Measurements from ENCODE around the gene ADAMTS17.

ADAMTS17 gene

DNA sequence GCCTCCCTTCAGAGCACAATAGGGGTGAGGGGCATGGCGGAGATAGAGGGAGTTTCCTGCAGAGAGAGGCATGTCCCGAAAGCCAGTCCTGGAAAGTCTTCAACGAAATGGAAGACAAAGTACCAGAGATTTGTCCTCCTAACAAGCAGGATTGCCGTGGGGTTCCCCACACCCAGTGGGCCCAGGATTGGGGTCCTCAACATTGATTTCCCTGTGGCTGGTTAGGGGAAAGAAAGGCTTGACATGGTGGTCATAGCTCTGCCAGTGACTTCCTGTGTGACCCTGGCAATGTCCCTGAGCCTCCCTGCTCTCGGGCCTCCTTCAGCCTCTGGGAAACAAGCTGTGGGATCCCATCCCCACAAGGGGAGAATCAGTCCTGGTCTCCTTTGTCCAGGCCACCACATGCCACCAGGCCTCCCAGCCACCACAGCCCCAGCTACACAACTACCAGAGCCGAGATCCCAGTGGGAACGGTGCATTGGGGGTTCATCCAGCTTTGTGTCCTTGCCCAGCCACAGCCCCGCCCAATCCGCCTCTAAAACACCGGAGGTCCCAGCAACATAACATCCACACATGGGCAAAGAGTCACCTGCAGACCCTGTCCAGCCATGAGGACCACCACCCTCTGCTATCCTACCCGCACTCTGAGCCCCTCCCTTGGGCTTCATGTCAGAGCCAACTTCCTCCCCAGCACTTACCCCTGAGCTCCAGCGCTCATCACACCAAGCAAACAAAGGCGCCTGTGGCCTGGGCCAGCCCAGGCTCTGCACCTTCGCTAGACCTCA is 63.0 kb downstream of the ADAMTS17 start:
- H3K27ac Mint-ChIP-seq, result no peak overlapping the region
- H3K4me3 Mint-ChIP-seq, result no peak overlapping the region
- no peaks in the 10 kb centered on the region for H3K36me3 Mint-ChIP-seq
- ATAC-seq (peak; percentile 8), DNase-seq (ENCODE audit: low spot score in 2 of 2) (no peak)
- peaks cover 10% of the 10 kb centered on the region for H3K9me3 Mint-ChIP-seq
- H3K4me1 Mint-ChIP-seq, result no peaks in the 10 kb centered on the region

DNA sequence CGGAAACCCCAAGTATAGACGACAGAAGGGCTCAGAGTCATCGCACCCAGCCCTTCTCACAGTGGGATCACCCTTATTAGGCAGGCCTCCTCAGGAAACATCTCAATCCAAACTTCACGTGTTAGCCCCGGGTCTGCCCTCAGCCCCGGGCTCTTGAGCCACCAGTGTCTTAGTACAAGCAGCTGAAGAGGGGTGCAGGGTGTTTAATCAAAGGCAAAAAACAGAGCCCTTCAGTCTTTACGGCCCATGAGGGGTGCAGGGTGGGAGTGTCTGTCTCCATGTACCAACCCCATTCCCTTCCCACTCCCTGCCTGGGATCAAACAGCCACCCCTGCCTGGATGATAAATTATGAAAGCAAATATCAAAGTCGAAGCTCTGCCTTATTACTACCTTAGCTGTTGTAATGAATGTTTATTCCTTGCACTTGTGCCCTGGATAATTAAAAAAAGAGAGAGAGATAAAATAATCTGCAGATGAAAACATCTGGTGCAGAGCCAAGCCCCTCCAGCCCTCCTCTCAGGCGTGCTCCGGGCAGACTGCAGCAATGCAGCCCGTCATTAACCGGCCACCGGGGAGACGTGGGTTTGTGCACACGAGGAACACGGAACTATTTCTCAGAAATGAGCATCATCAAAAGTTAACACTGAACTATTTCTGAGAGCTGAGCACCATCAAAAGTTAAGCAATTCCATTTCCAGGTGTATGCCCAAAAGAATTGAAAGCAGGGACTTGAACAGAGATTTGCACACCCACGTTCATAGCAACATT is 64.5 kb downstream of the ADAMTS17 start:
- H3K27ac Mint-ChIP-seq, result no peak overlapping the region
- DNase-seq (ENCODE audit: low spot score in 2 of 2) (no peak), ATAC-seq (no peak)
- no peaks in the 10 kb centered on the region for H3K4me1 Mint-ChIP-seq
- peaks cover 26% of the 10 kb centered on the region for H3K9me3 Mint-ChIP-seq
- no peaks in the 10 kb centered on the region for H3K36me3 Mint-ChIP-seq
- H3K4me3 Mint-ChIP-seq, result no peak overlapping the region

DNA sequence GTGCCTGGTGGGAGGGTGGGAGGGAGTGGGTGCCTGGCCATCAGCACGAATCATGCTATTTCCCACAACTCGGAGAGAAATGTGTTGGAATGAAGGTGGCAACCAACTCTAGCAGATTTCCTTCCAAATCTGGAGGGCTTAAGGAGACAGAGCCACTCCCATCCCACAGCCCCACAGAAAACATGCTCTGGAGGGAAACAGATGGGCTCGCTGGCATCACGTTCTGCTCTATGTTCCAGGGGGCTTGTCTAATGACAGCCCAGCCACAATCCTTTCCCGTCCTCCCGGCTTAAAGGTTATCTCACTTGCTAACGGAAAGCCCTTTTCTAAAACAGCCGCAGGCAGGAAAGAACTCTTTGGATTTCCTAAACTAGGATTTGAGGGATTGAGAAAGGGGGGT is 65.3 kb downstream of the ADAMTS17 start:
- H3K4me3 Mint-ChIP-seq, result no peak overlapping the region
- peaks cover 27% of the 10 kb centered on the region for H3K9me3 Mint-ChIP-seq
- H3K4me1 Mint-ChIP-seq, result no peaks in the 10 kb centered on the region
- ATAC-seq (no peak), DNase-seq (ENCODE audit: low spot score in 2 of 2) (no peak)
- H3K36me3 Mint-ChIP-seq, result no peaks in the 10 kb centered on the region
- no peak overlapping the region for H3K27ac Mint-ChIP-seq

DNA sequence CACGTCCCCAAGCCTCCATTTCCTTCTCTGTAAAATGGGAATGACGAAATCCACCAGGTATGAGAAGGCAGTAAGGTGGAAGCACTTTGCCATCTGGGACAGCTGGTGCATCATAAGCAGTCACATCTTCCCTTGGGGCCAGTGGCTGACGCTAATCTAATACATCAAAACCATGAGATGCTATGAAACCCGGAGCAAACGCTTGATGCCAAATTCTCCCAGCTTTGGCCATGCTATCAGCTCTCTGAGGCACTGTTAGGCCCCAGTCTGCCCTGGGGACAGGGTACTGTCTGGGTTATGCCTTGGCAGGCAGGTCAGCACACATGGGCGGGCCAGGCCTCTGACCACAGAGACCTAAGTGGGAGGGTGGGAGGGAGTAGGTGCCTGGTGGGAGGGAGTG is 66.1 kb downstream of the ADAMTS17 start:
- Mint-ChIP-seq H3K36me3 (no peaks in the 10 kb centered on the region), H3K4me1 (no peaks in the 10 kb centered on the region), H3K27ac (no peak overlapping the region), H3K9me3 (peaks cover 30% of the 10 kb centered on the region), H3K4me3 (no peak overlapping the region)
- ATAC-seq, result no peak
- no peak for DNase-seq (ENCODE audit: low spot score in 2 of 2)

DNA sequence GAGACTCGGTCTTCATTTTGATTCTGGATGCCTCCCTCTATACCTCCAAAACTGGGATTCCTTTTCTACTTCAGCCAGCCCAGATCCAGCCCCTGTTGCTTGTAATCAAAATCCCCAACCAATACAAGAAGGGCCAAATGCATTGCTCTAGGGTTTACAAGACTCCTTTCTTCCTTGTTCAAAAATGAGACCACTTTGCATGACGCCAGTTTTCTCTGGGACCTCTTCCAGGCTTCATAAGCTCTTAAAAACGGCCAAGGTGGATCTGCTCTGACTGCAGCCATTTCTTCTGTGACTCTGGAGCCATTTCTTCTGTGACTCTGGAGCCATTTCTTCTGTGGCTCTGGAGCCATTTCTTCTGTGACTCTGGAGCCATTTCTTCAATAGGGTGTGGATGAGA is 71.9 kb downstream of the ADAMTS17 start:
- H3K9me3 Mint-ChIP-seq, result peaks cover 26% of the 10 kb centered on the region

DNA sequence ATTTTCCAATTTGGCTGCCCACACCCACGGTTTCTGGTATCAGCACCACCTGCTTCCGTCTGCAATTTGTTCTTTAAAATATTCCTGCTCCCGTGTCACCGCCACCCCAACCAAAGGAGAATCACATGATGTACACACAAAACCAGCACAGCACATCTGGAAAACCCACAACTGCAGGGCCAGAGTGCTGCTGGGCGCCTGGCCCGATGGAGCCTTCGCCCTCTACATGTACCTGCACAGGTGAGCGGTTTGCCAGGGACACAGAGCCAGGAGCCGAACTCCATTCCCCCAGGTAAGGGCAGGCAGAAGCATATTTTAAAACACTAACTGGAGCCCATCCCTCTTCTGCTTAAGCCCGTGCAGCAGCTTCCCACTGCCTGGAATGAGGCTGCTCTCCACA is 75.6 kb downstream of the ADAMTS17 start:
- Mint-ChIP-seq H3K36me3 (no peaks in the 10 kb centered on the region), H3K9me3 (peaks cover 3% of the 10 kb centered on the region), H3K27ac (no peak overlapping the region), H3K4me3 (no peak overlapping the region), H3K4me1 (no peaks in the 10 kb centered on the region)
- DNase-seq (ENCODE audit: low spot score in 2 of 2) (no peak), ATAC-seq (no peak)

More for the DNA sequence above, 71.9 kb downstream of the ADAMTS17 start:
- DNase-seq (ENCODE audit: low spot score in 2 of 2) (peak in 1 of 2 donors; percentile 13), ATAC-seq (no peak)
- Mint-ChIP-seq H3K27ac (no peak overlapping the region), H3K4me3 (no peak overlapping the region), H3K4me1 (no peaks in the 10 kb centered on the region), H3K36me3 (no peaks in the 10 kb centered on the region)

DNA sequence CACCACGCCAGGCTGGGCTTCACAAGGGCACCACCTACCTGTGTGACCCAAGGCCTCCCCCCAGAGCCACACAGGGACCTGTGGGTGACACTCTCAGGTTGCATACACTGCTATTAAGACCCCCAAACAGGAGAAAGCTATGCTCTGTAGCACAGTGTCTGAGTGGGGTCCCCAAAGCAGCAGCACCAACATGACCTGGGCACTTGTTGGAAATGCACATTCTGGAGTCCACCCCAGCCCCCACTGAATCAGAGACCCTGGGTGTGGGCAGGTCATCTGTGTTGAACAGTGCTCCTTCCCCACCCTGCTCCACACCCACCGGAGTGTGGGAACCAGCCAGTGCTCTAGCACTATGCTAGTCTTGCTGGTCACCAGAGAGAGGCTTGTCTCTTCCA is 76.1 kb downstream of the ADAMTS17 start:
- H3K9me3 Mint-ChIP-seq, result no peaks in the 10 kb centered on the region
- peak; percentile 28 for ATAC-seq
- H3K4me3 Mint-ChIP-seq, result no peak overlapping the region

DNA sequence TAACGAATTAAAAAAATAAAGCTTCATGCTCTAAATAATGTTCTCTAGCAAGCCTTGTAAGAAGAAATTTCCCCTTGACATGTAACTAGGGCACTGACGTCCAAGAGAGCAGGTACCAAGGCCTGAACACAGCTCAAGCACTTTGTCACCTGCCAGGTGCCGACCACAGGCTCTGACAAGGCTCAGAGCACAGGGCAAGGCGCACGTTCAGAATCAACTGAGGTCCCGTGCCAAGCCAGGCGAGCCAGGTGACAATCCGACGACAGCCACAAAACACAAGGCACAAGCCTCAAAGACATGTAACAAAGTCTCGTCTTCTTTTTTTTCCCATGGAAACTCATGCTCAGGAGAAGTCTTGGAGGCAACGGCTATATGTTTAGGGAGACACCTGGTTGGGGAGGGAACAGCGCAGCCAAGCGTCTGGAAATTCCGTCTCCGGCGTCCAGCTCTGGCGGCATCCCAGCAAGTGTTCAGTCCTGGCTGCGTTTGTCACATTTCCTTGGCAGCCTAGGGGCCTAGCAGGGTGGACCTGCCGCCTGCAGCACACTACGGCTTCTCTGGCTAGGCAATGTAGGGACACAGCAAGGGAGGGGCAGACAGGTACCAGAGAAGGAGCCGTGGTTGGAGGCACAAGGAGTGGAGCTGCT is 76.7 kb downstream of the ADAMTS17 start:
- no peaks in the 10 kb centered on the region for H3K36me3 Mint-ChIP-seq
- H3K4me3 Mint-ChIP-seq, result no peak overlapping the region
- no peak overlapping the region for H3K27ac Mint-ChIP-seq
- no peaks in the 10 kb centered on the region for H3K4me1 Mint-ChIP-seq
- no peaks in the 10 kb centered on the region for H3K9me3 Mint-ChIP-seq
- no peak for DNase-seq (ENCODE audit: low spot score in 2 of 2)
- ATAC-seq, result no peak

More for the DNA sequence above, 76.1 kb downstream of the ADAMTS17 start:
- no peak for DNase-seq (ENCODE audit: low spot score in 2 of 2)
- Mint-ChIP-seq H3K27ac (no peak overlapping the region), H3K4me1 (no peaks in the 10 kb centered on the region), H3K36me3 (no peaks in the 10 kb centered on the region)

DNA sequence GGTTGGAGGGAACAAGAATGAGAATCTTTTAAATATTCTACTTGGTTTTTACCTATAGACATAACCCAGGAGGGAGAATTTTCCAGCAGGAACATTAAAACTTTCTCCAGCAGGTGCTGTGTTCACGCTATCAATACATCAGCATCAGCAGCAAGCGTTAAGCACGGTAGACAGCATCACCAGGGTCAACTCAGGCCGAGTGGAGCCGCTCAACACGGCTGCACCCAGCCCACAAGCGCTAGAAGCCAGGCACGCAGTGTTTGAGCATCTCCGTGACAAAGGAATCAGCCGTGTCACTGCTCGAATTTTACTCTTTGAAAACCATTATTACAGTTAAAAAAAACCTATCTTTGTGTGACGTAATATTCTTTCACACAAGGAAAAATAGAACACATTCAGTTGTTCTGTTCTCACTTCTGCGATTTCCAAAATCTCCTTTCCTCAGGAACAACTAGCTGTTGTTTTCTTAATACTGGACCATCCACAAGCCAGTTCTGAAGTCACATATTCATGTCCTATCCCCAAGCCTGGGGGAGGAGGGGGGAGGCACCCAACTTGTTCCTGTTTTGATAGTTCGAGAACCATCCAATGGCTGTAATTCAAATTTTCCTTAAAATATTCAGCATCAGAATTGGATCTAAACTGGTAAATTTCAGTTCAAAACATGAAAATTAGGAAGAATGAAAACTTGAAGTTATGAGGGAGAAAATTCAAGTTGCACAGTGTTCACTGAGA is 77.9 kb downstream of the ADAMTS17 start:
- no peak overlapping the region for H3K27ac Mint-ChIP-seq
- ATAC-seq (no peak), DNase-seq (ENCODE audit: low spot score in 2 of 2) (no peak)
- H3K36me3 Mint-ChIP-seq, result no peaks in the 10 kb centered on the region
- no peak overlapping the region for H3K4me3 Mint-ChIP-seq
- no peaks in the 10 kb centered on the region for H3K9me3 Mint-ChIP-seq
- no peaks in the 10 kb centered on the region for H3K4me1 Mint-ChIP-seq

DNA sequence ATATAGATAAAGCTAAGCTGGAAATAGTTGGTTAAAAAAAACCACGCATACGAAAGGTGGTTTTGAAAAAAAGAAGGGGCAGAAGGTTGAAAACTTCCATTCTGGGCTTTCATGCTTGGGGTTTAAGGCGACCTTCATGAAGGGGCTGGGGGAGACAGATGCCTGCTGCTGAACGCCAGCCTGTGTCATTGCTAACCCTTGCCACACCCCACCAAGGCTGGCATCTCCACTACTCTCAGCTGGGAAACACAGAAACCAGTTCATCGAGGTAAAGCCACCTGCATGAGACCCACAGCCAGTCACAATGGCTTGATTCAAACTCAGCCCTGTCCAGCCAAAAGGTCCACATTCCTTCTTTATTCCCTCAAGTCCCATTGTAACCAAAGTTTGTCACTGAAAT is 78.7 kb downstream of the ADAMTS17 start:
- no peak overlapping the region for H3K27ac Mint-ChIP-seq

DNA sequence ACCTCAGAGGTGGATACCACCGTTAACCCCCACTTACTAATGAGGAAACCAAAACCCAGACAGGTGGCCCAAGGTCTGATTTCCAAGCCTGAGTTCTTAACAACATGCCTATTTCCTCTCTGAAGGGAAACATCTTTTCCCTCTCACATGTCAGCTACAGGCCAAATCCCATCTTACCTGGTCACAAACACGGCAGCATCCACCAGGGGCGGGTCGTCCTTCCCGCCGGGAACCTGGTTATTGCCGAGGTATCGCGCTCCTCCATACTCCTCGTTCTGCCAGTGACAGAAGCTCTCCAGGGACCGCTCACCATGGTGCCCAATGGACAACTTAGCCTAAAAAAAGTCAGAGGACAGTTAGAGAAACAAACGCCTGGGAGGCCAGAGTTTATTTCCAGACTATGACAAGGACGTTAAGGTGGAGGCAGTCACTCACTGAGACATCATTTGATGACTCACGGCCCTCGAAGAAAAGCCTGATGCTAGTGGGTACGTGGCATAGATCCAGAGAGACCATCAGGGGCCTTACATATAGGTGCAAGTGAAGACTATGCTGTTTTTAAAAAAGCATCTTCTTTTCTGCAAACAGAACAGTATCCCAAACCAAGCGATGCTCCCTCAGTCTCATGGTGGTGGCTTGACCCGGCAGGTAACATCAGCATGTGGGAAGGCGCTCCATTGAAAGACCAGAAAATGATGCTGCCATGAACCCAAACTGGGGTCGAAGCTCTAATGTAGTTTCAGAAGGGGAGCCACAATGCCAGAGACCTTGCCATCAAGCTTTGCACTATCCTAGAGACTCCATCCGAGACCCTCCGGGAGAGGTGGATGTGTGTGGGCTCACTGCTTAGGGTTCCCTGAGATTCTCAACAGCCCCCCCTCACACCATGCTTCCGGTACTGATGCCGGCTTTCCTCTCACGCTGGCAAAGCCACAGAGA is 80.2 kb downstream of the ADAMTS17 start:
- H3K4me1 Mint-ChIP-seq, result no peaks in the 10 kb centered on the region
- H3K27ac Mint-ChIP-seq, result no peak overlapping the region
- no peak overlapping the region for H3K4me3 Mint-ChIP-seq
- DNase-seq (ENCODE audit: low spot score in 2 of 2) (no peak), ATAC-seq (no peak)
- no peaks in the 10 kb centered on the region for H3K36me3 Mint-ChIP-seq
- no peaks in the 10 kb centered on the region for H3K9me3 Mint-ChIP-seq

More for the DNA sequence above, 78.7 kb downstream of the ADAMTS17 start:
- ATAC-seq (no peak), DNase-seq (ENCODE audit: low spot score in 2 of 2) (no peak)
- Mint-ChIP-seq H3K4me3 (no peak overlapping the region), H3K9me3 (no peaks in the 10 kb centered on the region), H3K36me3 (no peaks in the 10 kb centered on the region), H3K4me1 (no peaks in the 10 kb centered on the region)

DNA sequence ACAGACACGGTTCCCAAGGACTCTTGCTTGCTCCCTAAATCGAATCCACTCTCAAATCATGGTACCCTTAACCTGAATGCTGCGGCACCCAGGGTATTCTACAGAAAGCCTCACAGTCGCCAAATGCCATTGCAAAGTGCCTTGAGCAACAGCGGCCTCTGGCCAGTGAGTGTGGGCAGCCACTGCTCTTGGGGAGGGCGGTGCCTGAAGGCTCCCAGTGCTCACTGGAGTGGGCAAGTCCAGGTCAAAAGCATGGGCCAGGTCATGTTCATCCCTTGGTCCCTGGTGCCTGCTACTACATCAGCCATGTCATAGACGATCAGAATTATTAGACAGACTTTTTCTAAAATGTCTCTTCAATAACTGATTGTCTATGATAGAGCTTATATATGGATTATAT is 82.5 kb downstream of the ADAMTS17 start:
- Mint-ChIP-seq H3K36me3 (no peaks in the 10 kb centered on the region), H3K9me3 (no peaks in the 10 kb centered on the region), H3K27ac (no peak overlapping the region), H3K4me3 (no peak overlapping the region), H3K4me1 (no peaks in the 10 kb centered on the region)
- ATAC-seq (no peak), DNase-seq (ENCODE audit: low spot score in 2 of 2) (no peak)

DNA sequence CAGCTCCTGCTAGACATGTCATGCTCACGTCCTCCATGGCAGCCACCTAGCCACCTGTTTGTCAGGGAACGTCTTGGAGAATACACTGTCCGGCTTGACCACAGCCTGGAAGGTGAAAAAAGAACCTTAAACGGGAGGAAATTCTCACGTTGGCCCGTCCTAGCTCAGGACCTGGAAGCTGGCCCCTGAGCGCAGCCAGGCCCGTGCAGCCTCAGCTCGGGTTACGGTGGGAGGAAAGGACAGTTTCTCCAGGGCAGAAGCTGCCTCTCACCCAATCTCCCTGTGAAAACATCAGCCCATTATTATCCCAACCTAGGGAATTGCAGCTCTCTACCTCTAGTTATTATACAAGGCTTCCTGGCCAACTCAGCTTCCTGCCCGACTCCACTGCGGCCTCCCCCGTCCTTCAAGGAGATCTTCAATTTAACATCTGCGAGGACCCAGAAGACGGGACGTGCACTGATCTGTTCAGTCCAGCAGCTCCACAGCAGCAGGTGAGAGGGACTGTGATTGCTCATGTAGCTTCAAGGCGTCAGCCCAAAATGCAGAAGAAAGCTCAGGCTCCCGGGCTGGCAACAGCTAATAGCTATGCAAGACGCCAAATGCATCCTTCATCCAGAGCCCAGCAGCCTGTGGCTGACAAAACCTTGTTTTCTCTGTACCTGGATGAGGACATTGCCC is 84.7 kb downstream of the ADAMTS17 start:
- H3K4me1 Mint-ChIP-seq, result no peaks in the 10 kb centered on the region
- no peak for ATAC-seq
- no peak overlapping the region for H3K4me3 Mint-ChIP-seq

More for the DNA sequence above, 84.7 kb downstream of the ADAMTS17 start:
- Mint-ChIP-seq H3K27ac (no peak overlapping the region), H3K9me3 (no peaks in the 10 kb centered on the region), H3K36me3 (no peaks in the 10 kb centered on the region)
- DNase-seq (ENCODE audit: low spot score in 2 of 2), result no peak

Measured in stimulated activated effector memory CD8-positive, alpha-beta T cell treated with anti-CD3 and anti-CD28 coated beads, Interleukin-12 subunit alpha, Interleukin-12 subunit beta, amount 100 ng/mL, for 72 hours (primary cell).